ENCODE measurements around the gene ADH1A.
"Not testable (repeated sequence)": the region's sequence is repeated elsewhere in the genome, so short reads cannot be mapped to it uniquely, and the experiment has no call there.

Gene ADH1A

GRCh38 chr4:99290848-99291786 is at the start of gene ADH1A:
Gene ADH1A (minus strand): TSS chr4:99290985. CDS start chr4:99290914, 71 bp downstream.
- DNase-seq, result no peak

GRCh38 chr4:99339172-99339571 is 48.4 kb upstream of the ADH1A start:
- no peak for DNase-seq

- DNase-seq, result no peak
Measured at GRCh38 chr4:99336553-99336952, 45.8 kb upstream of the ADH1A start.

- no peak for DNase-seq
Measured at GRCh38 chr4:99334880-99335279, 44.1 kb upstream of the ADH1A start.

GRCh38 chr4:99330648-99331047 is 39.9 kb upstream of the ADH1A start:
- no peak for DNase-seq

- DNase-seq, result no peak
Measured at GRCh38 chr4:99329876-99330275, 39.1 kb upstream of the ADH1A start.

- DNase-seq, result no peak
Measured at GRCh38 chr4:99324979-99325378, 34.2 kb upstream of the ADH1A start.

GRCh38 chr4:99324361-99324760 is 33.6 kb upstream of the ADH1A start:
- no peak for DNase-seq

GRCh38 chr4:99323756-99324155 is 33.0 kb upstream of the ADH1A start:
- no peak for DNase-seq

- no peak for DNase-seq
Measured at GRCh38 chr4:99321241-99322191, 30.7 kb upstream of the ADH1A start, which contains the start of gene ADH1B. Gene ADH1B (minus strand): TSS chr4:99321401. CDS start chr4:99321331, 70 bp downstream.

GRCh38 chr4:99317811-99318210 is 27.0 kb upstream of the ADH1A start:
- DNase-seq, result not testable (repeated sequence)

- DNase-seq, result no peak
Measured at GRCh38 chr4:99317354-99317753, 26.6 kb upstream of the ADH1A start.

GRCh38 chr4:99315839-99316238 is 25.1 kb upstream of the ADH1A start:
- no peak for DNase-seq

- DNase-seq, result no peak
Measured at GRCh38 chr4:99314211-99314610, 23.4 kb upstream of the ADH1A start.

GRCh38 chr4:99310389-99310788 is 19.6 kb upstream of the ADH1A start:
- DNase-seq, result no peak

GRCh38 chr4:99305638-99306400 is 15.0 kb upstream of the ADH1A start:
- DNase-seq, result no peak

GRCh38 chr4:99301376-99302164 is 10.8 kb upstream of the ADH1A start:
- no peak for DNase-seq

GRCh38 chr4:99300934-99301333 is 10.1 kb upstream of the ADH1A start:
- DNase-seq, result no peak

- no peak for DNase-seq
Measured at GRCh38 chr4:99293357-99293756, 2.6 kb upstream of the ADH1A start.

- DNase-seq, result no peak
Measured at GRCh38 chr4:99285387-99285786, 5.4 kb downstream of the ADH1A start.

- DNase-seq, result no peak
Measured at GRCh38 chr4:99282731-99283130, 8.1 kb downstream of the ADH1A start.

- no peak for DNase-seq
Measured at GRCh38 chr4:99281261-99281660, 9.5 kb downstream of the ADH1A start.

All from stimulated activated naive CD4-positive, alpha-beta T cell treated with Interleukin-2 at 50 U/mL for 16 hours (primary cell).